ENCODE measurements around the gene KBTBD8. TPM values are rescaled to one million over a fixed set of nuclear protein-coding genes. Genes with fewer than 3 reads are reported as not detected.

KBTBD8 gene
- total and polyA plus RNA-seq, 2 of the 8 experiments (the other 6 are each of a cell fraction or from before 2014, with no cell fraction given), result 3.2 to 23.9 TPM

- TF ChIP-seq SIN3A (conservative IDR thresholded peaks at IDR 0.05 in 1 of 2, IDR thresholded peaks at IDR 0.05 in 1 of 2; ENCODE audit: low read depth in 1 of 2, low read length in 2 of 2) (no peak), EP300 (IDR thresholded peaks at IDR 0.05; ENCODE audit: borderline replicate concordance in 1 of 2, low read depth in 2 of 2, low read length in 2 of 2) (no peak), KDM5A (IDR thresholded peaks at IDR 0.05; ENCODE audit: low read length) (no peak), RNF2 (IDR thresholded peaks at IDR 0.05; ENCODE audit: borderline replicate concordance, low read depth, low read length, missing control alignments, poor library complexity, severe bottlenecking) (no peak), TAF1 (IDR thresholded peaks at IDR 0.05; ENCODE audit: low read depth, low read length) (no peak), PHF8 (conservative IDR thresholded peaks at IDR 0.05; ENCODE audit: low read depth, low read length) (no peak), SIX5 (IDR thresholded peaks at IDR 0.05; ENCODE audit: low read depth, low read length) (no peak)
These were observed 48.2 kb upstream of the KBTBD8 start (continued) for GRCh38 chr3:66949898-66950297.
